GM21619 (cell line): Measurements from ENCODE around the gene EDIL3.

ENCODE experiments used
- ATAC-seq: cut with Tn5 transposase; IDR thresholded peaks from one replicate; pipeline ENCODE4 v1.9.1; 2021; ENCODE audit not compliant: unreplicated experiment

EDIL3 gene

DNA sequence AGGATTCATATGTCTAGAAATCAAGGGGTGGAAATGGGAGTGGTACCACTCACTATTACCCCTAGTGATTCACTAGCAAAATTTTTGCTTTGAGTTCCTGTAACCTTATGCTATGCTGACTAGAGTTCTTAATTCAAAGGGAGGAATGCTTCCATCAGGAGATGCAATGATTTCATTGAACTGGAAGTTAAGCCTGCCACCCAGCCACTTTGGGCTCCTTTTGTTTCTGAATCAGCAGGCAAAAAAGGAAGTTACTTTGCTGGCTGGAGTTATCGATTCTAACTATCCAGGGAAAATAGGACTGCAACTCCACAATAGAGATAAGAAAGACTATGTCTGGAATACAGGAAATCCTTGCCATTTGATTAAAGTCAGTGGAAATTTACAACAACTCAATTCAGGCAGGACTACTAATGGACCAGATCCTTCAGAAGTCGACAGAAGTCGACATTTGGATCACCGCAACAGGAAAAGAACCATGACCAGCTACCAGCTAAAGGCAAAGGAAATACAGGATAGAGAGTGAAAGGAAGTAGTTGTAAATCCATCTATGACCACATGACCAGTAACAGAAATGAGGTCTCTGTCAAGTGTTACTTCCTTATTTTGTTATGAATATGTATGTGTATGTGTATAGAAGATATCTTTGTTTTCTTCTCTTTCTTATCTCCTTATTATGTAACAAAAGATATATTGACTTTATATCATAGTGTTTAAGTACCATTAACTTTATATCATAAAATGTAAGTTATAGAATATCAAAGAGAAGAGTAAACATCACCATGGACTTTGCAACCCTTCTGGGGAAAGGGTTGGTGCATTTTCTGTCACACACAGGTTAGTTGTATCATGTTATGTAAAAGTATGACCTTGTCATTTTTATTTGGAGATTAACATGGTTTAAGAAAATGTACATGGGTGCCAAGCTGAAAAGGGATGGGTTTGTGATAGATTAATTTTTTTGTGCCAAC, 465.3 kb downstream of the EDIL3 start:
- peak; percentile 58 for ATAC-seq

- no peak for ATAC-seq
Measured at GRCh38 chr5:83917261-83917908, 467.3 kb downstream of the EDIL3 start.

- ATAC-seq, result no peak
Measured at GRCh38 chr5:83914662-83915418, 469.8 kb downstream of the EDIL3 start.

GRCh38 chr5:83914199-83914598, 470.5 kb downstream of the EDIL3 start:
- ATAC-seq, result no peak

DNA sequence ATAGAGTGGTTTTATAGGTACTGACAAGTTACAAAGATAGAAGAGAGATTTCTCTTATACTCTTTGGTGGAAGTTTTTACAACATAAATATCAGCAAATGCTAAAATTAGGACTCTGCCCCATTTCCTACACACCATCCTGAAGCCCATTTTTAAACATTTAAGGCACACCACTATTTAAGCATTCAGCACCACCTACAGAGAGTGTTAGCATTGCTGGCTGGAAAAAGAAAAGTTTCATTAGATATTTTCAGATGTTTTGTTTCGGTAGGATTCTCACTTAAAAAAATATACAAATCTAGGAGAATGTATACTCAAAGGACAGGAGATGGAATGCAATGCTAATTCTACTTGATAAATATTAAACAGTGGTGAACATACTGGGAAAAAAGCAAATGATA, 471.1 kb downstream of the EDIL3 start:
- ATAC-seq, result no peak

DNA sequence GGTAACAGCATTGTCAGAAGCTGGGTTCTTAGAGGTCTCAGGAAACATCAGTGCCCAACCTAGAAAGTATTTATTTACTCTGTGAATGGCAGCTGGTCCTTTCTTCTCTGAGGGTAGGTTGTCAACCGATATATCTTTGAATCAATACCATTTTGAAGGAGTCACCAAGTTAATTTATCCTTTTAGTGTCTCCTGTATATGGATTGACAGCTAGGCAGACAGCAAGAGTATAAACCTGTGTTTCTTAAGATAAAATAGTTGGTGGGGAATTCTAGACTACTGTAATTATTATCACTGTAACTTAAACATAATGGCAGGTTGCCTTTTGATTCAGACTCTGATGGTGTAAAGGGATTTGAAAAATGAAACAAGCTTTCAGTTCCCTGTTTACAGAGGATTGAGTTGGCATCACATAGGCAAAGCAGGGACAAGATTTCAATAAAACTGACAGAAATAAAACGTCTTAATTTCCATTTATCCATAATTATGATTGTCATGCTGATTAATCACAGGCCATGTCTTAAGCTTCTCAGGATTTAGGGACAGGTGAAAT, 473.2 kb downstream of the EDIL3 start:
- no peak for ATAC-seq

- no peak for ATAC-seq
Measured at GRCh38 chr5:83900306-83900705, 484.4 kb downstream of the EDIL3 start.

DNA sequence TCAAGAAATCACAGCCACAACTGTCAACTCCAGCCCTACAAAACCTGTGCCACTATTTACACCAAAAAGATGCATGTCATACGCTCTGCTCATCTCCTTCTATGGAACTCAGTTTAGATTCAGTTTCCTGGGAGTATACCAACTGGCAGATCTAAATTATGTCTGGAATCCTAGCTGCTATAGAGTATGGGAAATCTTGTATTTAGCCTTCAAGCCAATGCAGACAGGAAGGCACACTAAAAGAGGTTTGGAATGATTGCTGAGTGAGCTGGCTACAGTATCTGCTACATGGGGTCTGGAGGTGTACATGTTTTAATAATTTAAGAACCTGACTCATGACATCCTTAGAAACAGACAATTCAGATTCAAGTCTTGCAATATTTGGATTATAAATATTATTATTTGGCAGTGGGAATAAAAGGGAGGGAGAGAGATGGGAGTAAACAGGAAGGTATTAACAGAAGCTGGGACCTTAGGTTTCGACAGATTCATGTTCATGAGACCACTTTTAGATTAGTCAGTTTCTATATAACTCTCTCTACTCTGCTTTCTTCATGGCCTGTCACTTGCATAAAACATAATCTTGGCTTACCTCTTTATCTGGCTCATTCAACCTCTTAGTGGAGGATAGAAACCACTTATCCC, 485.2 kb downstream of the EDIL3 start:
- no peak for ATAC-seq

DNA sequence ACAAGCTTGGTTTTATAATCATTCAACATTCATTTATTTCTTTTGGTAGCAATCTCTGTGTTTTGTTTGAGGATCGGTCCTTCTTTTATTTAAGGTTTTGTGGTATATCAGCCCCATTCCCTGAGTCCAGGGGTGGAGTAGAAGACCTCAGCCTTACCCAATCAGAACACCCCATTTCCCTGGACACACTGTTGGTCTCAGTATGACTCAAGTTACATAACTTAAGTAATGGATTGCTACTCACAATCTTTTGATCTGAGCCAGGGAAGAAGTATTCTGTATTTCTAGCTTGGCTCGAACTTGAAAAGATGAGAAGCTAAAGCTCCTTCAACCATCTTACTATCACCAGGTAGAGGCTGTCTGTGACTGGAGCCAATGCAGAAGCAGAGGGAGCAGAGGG, 488.8 kb downstream of the EDIL3 start:
- no peak for ATAC-seq

- ATAC-seq, result no peak
Measured at GRCh38 chr5:83891261-83891660, 493.4 kb downstream of the EDIL3 start.
